Neutrophil (primary cell): ENCODE results near the gene KMO.

ENCODE experiments used
- H3K27ac ChIP-seq: fragments of 200-600 bp; sonication (generic); 2 replicates; pipeline ENCODE4 v1.5.1; 2016; ENCODE audit warnings: mild to moderate bottlenecking, moderate library complexity
- H3K27me3 ChIP-seq: fragments of 200-600 bp; sonication (generic); 2 replicates; pipeline ENCODE4 v1.6.0; 2016; ENCODE audit warnings: mild to moderate bottlenecking
- H3K36me3 ChIP-seq: fragments of 200-600 bp; sonication (generic); 2 replicates; pipeline ENCODE4 v1.5.1; 2017
- H3K4me1 ChIP-seq, 2 experiments: fragments of 200-600 bp in 1 of 2; sonication (generic) in 1 of 2; 1 replicate in 1 of 2; 2 replicates in 1 of 2; pipeline versions ENCODE4 v1.5.1 to v1.6.1; 2013 to 2016; ENCODE audit warnings: low read depth in 1 of 2, low read length in 1 of 2, mild to moderate bottlenecking in 1 of 2, moderate library complexity in 1 of 2; ENCODE audit not compliant: control insufficient read depth in 1 of 2, insufficient read depth in 1 of 2
- H3K4me3 ChIP-seq, 2 experiments: fragments of 200-600 bp in 1 of 2; sonication (generic) in 1 of 2; 1 replicate in 1 of 2; 2 replicates in 1 of 2; pipeline ENCODE4 v1.5.1; 2013 to 2016; ENCODE audit warnings: low read depth in 1 of 2, low read length in 1 of 2, mild to moderate bottlenecking in 1 of 2, moderate library complexity in 1 of 2
- H3K9me3 ChIP-seq: fragments of 200-600 bp; sonication (generic); 2 replicates; pipeline ENCODE4 v1.5.1; 2016
- TF ChIP-seq, protein P1 (sequence below): fragments of 200-600 bp; sonication (generic); IDR thresholded peaks from 2 replicates; pipeline ENCODE4 v1.5.1; 2016; ENCODE audit warnings: antibody characterized with exemption

KMO gene

DNA sequence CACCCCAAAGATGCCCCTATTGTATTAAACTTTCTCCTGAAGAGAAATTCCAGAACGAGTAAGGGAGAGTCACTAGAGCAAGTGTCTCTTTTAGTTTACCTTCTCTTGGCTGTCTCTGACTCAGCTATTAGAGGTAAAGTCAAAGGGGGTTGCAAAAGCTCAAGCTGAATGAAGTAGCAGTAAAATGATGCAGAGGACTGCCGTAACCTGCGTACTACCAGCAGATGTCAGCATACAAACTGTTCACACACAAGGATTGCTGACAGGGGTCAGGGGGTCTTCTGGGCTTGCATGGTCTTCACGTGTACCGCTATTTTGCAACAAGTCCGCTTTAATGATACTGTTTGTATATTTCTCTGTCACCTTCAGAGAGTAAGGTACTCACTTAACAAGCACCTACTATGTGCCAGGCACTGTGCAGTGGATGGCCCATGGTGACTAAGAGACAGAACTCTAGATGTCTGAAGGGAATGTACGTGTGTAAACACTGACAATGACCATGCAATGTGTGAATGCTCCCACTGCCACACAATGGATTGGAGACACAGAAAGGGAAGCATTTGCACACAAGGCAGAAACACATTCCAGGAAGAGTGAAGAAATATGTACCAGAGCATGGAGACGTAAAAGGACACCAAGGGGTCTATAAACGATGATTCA is 73.1 kb downstream of the KMO start:
- Histone ChIP-seq H3K27ac (no peak overlapping the region), H3K9me3 (no peaks in the 10 kb centered on the region), H3K4me3 (no peak overlapping the region), H3K36me3 (no peaks in the 10 kb centered on the region), H3K27me3 (no peaks in the 10 kb centered on the region), H3K4me1 (peaks cover 0 to 3% of the 10 kb centered on the region in 2 experiments)
- TF ChIP-seq, protein P1, sequence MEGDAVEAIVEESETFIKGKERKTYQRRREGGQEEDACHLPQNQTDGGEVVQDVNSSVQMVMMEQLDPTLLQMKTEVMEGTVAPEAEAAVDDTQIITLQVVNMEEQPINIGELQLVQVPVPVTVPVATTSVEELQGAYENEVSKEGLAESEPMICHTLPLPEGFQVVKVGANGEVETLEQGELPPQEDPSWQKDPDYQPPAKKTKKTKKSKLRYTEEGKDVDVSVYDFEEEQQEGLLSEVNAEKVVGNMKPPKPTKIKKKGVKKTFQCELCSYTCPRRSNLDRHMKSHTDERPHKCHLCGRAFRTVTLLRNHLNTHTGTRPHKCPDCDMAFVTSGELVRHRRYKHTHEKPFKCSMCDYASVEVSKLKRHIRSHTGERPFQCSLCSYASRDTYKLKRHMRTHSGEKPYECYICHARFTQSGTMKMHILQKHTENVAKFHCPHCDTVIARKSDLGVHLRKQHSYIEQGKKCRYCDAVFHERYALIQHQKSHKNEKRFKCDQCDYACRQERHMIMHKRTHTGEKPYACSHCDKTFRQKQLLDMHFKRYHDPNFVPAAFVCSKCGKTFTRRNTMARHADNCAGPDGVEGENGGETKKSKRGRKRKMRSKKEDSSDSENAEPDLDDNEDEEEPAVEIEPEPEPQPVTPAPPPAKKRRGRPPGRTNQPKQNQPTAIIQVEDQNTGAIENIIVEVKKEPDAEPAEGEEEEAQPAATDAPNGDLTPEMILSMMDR, result no peak

DNA sequence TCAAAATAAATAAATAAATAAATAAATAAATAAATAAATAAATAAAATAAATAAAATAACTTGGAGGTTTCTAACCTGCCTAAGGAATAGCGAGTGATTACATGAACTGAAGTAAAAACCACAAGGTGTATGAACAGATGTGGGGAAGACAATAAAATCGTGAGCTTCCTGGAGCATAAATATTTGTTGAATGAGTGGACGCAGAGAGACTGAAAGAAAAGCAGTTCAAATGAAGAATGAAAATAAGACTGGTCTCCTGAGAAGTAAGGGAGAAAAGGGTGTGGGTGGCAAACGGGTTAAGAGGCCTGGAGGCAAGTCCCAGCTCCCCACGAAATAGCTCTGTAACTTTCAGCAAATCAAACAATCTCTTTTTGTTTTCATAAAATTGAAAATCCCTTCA is 74.4 kb downstream of the KMO start:
- H3K4me1 ChIP-seq, result peaks cover 3 to 7% of the 10 kb centered on the region in 2 experiments
- TF ChIP-seq, protein P1, result no peak
- no peak overlapping the region for H3K27ac ChIP-seq
- no peaks in the 10 kb centered on the region for H3K36me3 ChIP-seq
- no peaks in the 10 kb centered on the region for H3K9me3 ChIP-seq
- H3K4me3 ChIP-seq, result no peak overlapping the region
- H3K27me3 ChIP-seq, result no peaks in the 10 kb centered on the region

DNA sequence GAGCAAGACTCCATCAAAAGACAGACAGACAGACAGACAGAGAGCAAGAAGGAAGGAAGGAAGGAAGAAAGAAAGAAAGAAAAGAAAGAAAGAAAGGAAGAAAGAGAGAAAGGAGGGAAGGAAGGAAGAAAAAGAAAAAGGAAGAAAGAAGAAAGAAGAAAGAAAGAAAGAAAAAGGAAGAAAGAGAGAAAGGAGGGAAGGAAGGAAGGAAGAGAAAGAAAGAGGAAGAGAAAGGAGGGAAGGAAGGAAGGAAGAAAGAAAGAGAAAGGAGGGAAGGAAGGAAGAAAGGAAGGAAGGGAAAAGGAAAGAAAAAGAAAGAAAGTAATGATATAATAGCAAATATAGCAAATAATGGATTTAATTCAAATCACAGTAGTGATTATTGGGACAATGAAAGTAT is 75.3 kb downstream of the KMO start:
- TF ChIP-seq, protein P1, result no peak
- no peaks in the 10 kb centered on the region for H3K9me3 ChIP-seq
- no peak overlapping the region for H3K4me3 ChIP-seq
- H3K4me1 ChIP-seq, result peaks cover 3 to 15% of the 10 kb centered on the region in 2 experiments
- H3K27ac ChIP-seq, result no peak overlapping the region
- no peaks in the 10 kb centered on the region for H3K27me3 ChIP-seq
- H3K36me3 ChIP-seq, result no peaks in the 10 kb centered on the region

DNA sequence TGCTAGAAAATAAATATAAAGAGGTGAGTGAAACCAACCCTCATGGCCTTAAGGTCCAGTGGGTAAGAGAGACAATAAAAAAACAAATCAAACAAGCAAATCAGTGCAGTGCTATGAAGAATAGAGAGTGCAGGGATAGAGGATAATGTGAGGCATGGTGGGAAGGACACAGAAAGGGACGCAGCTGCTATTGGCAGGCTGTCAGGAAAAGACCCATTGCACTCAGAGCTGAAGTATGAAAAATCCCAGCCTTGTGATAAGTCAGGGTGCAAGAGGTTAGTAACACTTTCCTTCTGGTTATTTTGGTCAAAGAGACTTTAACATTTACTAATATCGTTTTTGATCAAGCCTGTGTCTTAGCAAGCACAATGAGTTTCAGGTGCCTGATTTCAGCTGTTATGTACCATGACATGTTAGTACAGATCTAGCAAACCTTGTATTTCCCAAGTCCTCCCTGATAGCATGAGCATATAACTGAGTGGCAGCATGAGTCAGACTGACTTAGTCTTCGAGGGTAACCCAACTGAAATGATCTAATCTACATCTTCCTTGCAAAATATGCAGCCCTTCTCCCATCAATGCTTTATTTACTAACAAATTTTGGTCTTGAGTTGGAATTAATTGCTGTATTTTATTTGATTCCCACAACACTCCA is 76.3 kb downstream of the KMO start:
- Histone ChIP-seq H3K4me1 (peaks cover 3 to 18% of the 10 kb centered on the region in 2 experiments), H3K9me3 (no peaks in the 10 kb centered on the region), H3K36me3 (no peaks in the 10 kb centered on the region), H3K27me3 (no peaks in the 10 kb centered on the region), H3K27ac (no peak overlapping the region), H3K4me3 (no peak overlapping the region)
- TF ChIP-seq, protein P1, result no peak

DNA sequence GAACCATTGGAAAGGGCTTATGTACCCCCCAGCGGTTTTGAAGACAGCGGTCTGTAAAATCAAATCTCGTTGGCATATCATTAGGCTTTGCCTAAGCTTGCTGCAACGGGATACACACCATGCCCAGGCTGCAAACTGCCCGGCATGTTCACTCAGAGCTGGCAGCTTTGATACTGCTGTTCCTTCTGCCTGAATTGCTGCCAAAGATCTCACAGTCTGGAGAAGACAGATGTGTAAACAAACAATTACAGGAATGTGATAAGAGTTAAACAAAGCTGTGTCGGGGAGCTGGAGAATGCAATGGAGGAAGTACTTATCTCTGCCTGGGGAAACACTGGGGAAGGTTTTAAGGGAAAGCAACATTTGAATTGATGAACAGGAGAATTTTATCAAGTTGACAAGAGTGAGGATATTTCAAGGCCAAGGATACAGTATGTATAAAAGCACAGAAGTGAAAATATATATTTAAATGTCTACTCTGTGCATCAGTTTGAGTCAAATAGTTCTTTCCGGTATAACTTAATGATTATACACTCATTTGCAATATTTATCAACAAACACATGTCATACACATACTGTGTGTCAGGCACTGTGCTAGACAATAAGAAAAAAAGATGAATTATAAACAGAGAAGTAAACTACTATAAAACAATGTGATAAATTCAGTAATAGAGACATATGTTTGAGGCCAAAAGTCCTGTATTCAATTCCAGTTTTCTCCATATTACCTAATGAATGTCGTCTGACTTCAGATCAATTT is 78.1 kb downstream of the KMO start:
- H3K4me1 ChIP-seq, result peaks cover 2 to 19% of the 10 kb centered on the region in 2 experiments
- H3K4me3 ChIP-seq, result no peak overlapping the region
- TF ChIP-seq, protein P1, result no peak
- H3K27ac ChIP-seq, result no peak overlapping the region
- H3K27me3 ChIP-seq, result no peaks in the 10 kb centered on the region
- no peaks in the 10 kb centered on the region for H3K36me3 ChIP-seq
- H3K9me3 ChIP-seq, result no peaks in the 10 kb centered on the region
